Gastrocnemius medialis (tissue), 4 donors: ENCODE measurements around the gene OR2K2. TPM values are rescaled to one million over a fixed set of nuclear protein-coding genes. Genes with fewer than 3 reads are reported as not detected.
A peak's percentile ranks its signal among the peaks of the same experiment; 100 is the strongest.

Experiments used
- ATAC-seq, 2 donors: fragments of 150-250 bp; one replicate each; pipeline ENCODE4 v1.9.1; 2016
- DNase-seq, 2 donors: peaks; one replicate each; pipeline ENCODE4 v3.0.0-alpha.2; 2019
- H3K27ac ChIP-seq, 4 donors: fragments of 200-600 bp; sonication (generic); 1 replicate in 1 of 4; 2 replicates in 3 of 4; pipeline ENCODE4 v1.5.1; 2016 to 2018; ENCODE audit warnings: mild to moderate bottlenecking in 2 of 4, moderate library complexity in 1 of 4
- H3K27me3 ChIP-seq, 3 donors: fragments of 200-600 bp; sonication (generic) in 2 of 3; 1 replicate in 1 of 3; 2 replicates in 2 of 3; pipeline versions ENCODE4 v1.5.1 to v1.6.0; 2016 to 2019; ENCODE audit warnings: mild to moderate bottlenecking in 1 of 3, moderate library complexity in 1 of 3
- H3K36me3 ChIP-seq, 2 donors: fragments of 200-600 bp; sonication (generic) in 1 of 2; one replicate each; pipeline ENCODE4 v1.5.1; 2017 to 2018
- H3K4me1 ChIP-seq, 2 donors: fragments of 200-600 bp; sonication (generic) in 1 of 2; one replicate each; pipeline ENCODE4 v1.5.1; 2016 to 2017; ENCODE audit warnings: mild to moderate bottlenecking in 2 of 2
- H3K4me3 ChIP-seq, 4 donors: fragments of 200-600 bp; sonication (generic) in 3 of 4; 1 replicate in 1 of 4; 2 replicates in 3 of 4; pipeline ENCODE4 v1.5.1; 2016 to 2019; ENCODE audit warnings: mild to moderate bottlenecking in 2 of 4
- H3K9me3 ChIP-seq, 3 donors: fragments of 200-600 bp; sonication (generic) in 2 of 3; 1 replicate in 1 of 3; 2 replicates in 2 of 3; pipeline ENCODE4 v1.5.1; 2016 to 2019
- CTCF ChIP-seq, 5 experiments: fragments of 450-650 bp in 3 of 5; fragments of 200-600 bp in 2 of 5; sonication (generic) in 2 of 5; IDR thresholded peaks in 4 of 5; conservative IDR thresholded peaks in 1 of 5; 1 replicate in 4 of 5; 2 replicates in 1 of 5; pipeline ENCODE4 v1.5.1; 2016 to 2019; ENCODE audit warnings: antibody characterized with exemption in 5 of 5, mild to moderate bottlenecking in 3 of 5, moderate library complexity in 3 of 5
- POLR2A ChIP-seq, 2 donors: fragments of 450-650 bp; IDR thresholded peaks; one replicate each; pipeline ENCODE4 v1.6.1; 2017; ENCODE audit warnings: antibody characterized with exemption in 2 of 2, mild to moderate bottlenecking in 2 of 2, moderate library complexity in 2 of 2
- in situ Hi-C, 4 donors: fragments of 200-750 bp; cut with MboI; loops; one replicate each; pipeline versions ENCODE4 v1.15.0 to v1.8.0; 2017; ENCODE audit warnings: low sequenced_read_pairs in 4 of 4
- intact Hi-C: fragments of 100-400 bp; cut with DNase I; formaldehyde crosslinking; loops from one replicate; pipeline ENCODE4 v1.15.1; 2023; ENCODE audit warnings: low total_unique reads
- total RNA-seq, 4 donors: library from RNA; depleted of rRNA; stranded (reverse); fragments of >200 nt; gene quantifications; one replicate each; pipeline versions ENCODE4 v1.1.0 to v1.2.3, GENCODE V29; 2016

The OR2K2 gene
- total RNA-seq, 4 donors from 2014 or later, result 6.7 TPM; not detected in 3

GRCh38 chr9:111362526-111362925 is 32.5 kb upstream of the OR2K2 start:
- in situ Hi-C loops (no loop called here), intact Hi-C loops (no loop called here)
- Histone ChIP-seq H3K4me3 (no peak overlapping the region), H3K9me3 (no peaks in the 10 kb centered on the region), H3K36me3 (peaks cover 4 to 68% of the 10 kb centered on the region in 2 donors), H3K4me1 (no peaks in the 10 kb centered on the region), H3K27ac (no peak overlapping the region), H3K27me3 (no peaks in the 10 kb centered on the region)
- DNase-seq (no peak), ATAC-seq (no peak)
- TF ChIP-seq POLR2A (IDR thresholded peaks at IDR 0.05), result no peak
- TF ChIP-seq CTCF (IDR thresholded peaks at IDR 0.05 in 4 of 5, conservative IDR thresholded peaks at IDR 0.05 in 1 of 5), result no peak

GRCh38 chr9:111360881-111361280 is 30.9 kb upstream of the OR2K2 start:
- ATAC-seq (no peak), DNase-seq (no peak)
- in situ Hi-C loops, result no loop called here
- H3K27ac ChIP-seq, result no peak overlapping the region
- no peaks in the 10 kb centered on the region for H3K27me3 ChIP-seq
- no peaks in the 10 kb centered on the region for H3K9me3 ChIP-seq
- TF ChIP-seq CTCF (IDR thresholded peaks at IDR 0.05 in 4 of 5, conservative IDR thresholded peaks at IDR 0.05 in 1 of 5) (no peak), POLR2A (IDR thresholded peaks at IDR 0.05) (no peak)
- H3K4me1 ChIP-seq, result peaks cover 10 to 13% of the 10 kb centered on the region in 2 donors
- intact Hi-C loops, result no loop called here
- no peak overlapping the region for H3K4me3 ChIP-seq
- peaks cover 4 to 52% of the 10 kb centered on the region in 2 donors for H3K36me3 ChIP-seq

- ATAC-seq (peak; percentile 25 to 41), DNase-seq (no peak)
- intact Hi-C loops, result no loop called here
- TF ChIP-seq POLR2A (IDR thresholded peaks at IDR 0.05), result no peak
- Histone ChIP-seq H3K36me3 (peaks cover 0 to 9% of the 10 kb centered on the region in 2 donors), H3K4me3 (peak overlapping the region in 2 of 4 donors; percentile 24 to 31), H3K27me3 (no peaks in the 10 kb centered on the region), H3K27ac (peak overlapping the region in 2 of 4 donors; percentile 29 to 32), H3K4me1 (peaks cover 10 to 13% of the 10 kb centered on the region in 2 donors), H3K9me3 (no peaks in the 10 kb centered on the region)
- in situ Hi-C loops, result no loop called here
Observed at GRCh38 chr9:111356481-111357244, 26.6 kb upstream of the OR2K2 start.

GRCh38 chr9:111352545-111352944 is 22.5 kb upstream of the OR2K2 start:
- in situ Hi-C loops, result no loop called here
- Histone ChIP-seq H3K27ac (no peak overlapping the region), H3K4me3 (no peak overlapping the region), H3K27me3 (no peaks in the 10 kb centered on the region), H3K9me3 (no peaks in the 10 kb centered on the region), H3K4me1 (peaks cover 10 to 13% of the 10 kb centered on the region in 2 donors), H3K36me3 (no peaks in the 10 kb centered on the region)
- intact Hi-C loops, result no loop called here
- no peak for TF ChIP-seq CTCF (IDR thresholded peaks at IDR 0.05 in 4 of 5, conservative IDR thresholded peaks at IDR 0.05 in 1 of 5)
- DNase-seq (no peak), ATAC-seq (no peak)

GRCh38 chr9:111350556-111350955 is 20.5 kb upstream of the OR2K2 start:
- Histone ChIP-seq H3K9me3 (no peaks in the 10 kb centered on the region), H3K4me1 (no peaks in the 10 kb centered on the region), H3K27me3 (no peaks in the 10 kb centered on the region), H3K36me3 (no peaks in the 10 kb centered on the region), H3K27ac (no peak overlapping the region), H3K4me3 (no peak overlapping the region)
- DNase-seq, result no peak
- in situ Hi-C loops (no loop called here), intact Hi-C loops (no loop called here)
- no peak for ATAC-seq
- TF ChIP-seq CTCF (IDR thresholded peaks at IDR 0.05 in 4 of 5, conservative IDR thresholded peaks at IDR 0.05 in 1 of 5), result no peak
- no peak for TF ChIP-seq POLR2A (IDR thresholded peaks at IDR 0.05)
